ENCODE measurements around the gene SYNRG. TPM values are rescaled to one million over a fixed set of nuclear protein-coding genes. Genes with fewer than 3 reads are reported as not detected.
A peak's percentile ranks its signal among the peaks of the same experiment; 100 is the strongest.

SYNRG gene
- total RNA-seq, 1 experiment from 2014 or later, result 40.5 TPM

GRCh38 chr17:37490022-37490587 is 119.1 kb downstream of the SYNRG start:
- Mint-ChIP-seq H3K4me1 (ENCODE audit: low read depth, unreplicated experiment) (peaks cover 45% of the 10 kb centered on the region), H3K27me3 (ENCODE audit: insufficient read depth, unreplicated experiment) (no peaks in the 10 kb centered on the region), H3K36me3 (ENCODE audit: insufficient read depth, unreplicated experiment) (peaks cover 22% of the 10 kb centered on the region), H3K9me3 (ENCODE audit: unreplicated experiment) (no peaks in the 10 kb centered on the region), H3K27ac (ENCODE audit: unreplicated experiment) (peak overlapping the region; percentile 78), H3K4me3 (ENCODE audit: unreplicated experiment) (peak overlapping the region; percentile 93)
- ChIA-PET CTCF (no interaction called here), POLR2A (interaction anchor here (0.5 to 1.0 kb wide), 7 partner anchors 13 to 290 kb away, joined by 3 to 6 read pairs (median 3); partner anchors contain the start of genes ACACA, SYNRG and TADA2A)
- peak overlapping the region; percentile 65 for H3K4me3 ChIP-seq (ENCODE audit: low read depth, low read length)
- H3K9me3 ChIP-seq, result no peaks in the 10 kb centered on the region
- intact Hi-C loops (cut with micrococcal nuclease; ENCODE audit: unreplicated experiment), result no loop called here
- peaks cover 22% of the 10 kb centered on the region for H3K4me1 ChIP-seq
- BruUV-seq (replicated peaks), result no TSS peak
- no peaks in the 10 kb centered on the region for H3K36me3 ChIP-seq (ENCODE audit: control insufficient read depth, insufficient read depth, low read length)
- peak in 1 of 2 experiments; percentile 51 for TF ChIP-seq CTCF (IDR thresholded peaks at IDR 0.05; ENCODE audit: insufficient read depth in 1 of 2, low read depth in 1 of 2, low read length in 1 of 2, severe bottlenecking in 1 of 2, unreplicated experiment in 1 of 2)
- H3K27me3 ChIP-seq (replicated peaks; ENCODE audit: control insufficient read depth, insufficient read depth, low read length), result no peaks in the 10 kb centered on the region
- DNase-seq, result peak; percentile 76 to 87

- TF ChIP-seq CTCF (IDR thresholded peaks at IDR 0.05; ENCODE audit: insufficient read depth in 1 of 2, low read depth in 1 of 2, low read length in 1 of 2, severe bottlenecking in 1 of 2, unreplicated experiment in 1 of 2), result peak in 1 of 2 experiments; percentile 8
- peaks cover 17% of the 10 kb centered on the region for H3K4me1 ChIP-seq
These were observed 119.8 kb downstream of the SYNRG start, which contains the start of gene DUSP14 for GRCh38 chr17:37489197-37490001. Gene DUSP14, plus strand, starts transcription at chr17:37489891. Its CDS starts 22,382 bp downstream, at chr17:37512273.

GRCh38 chr17:37488607-37489196 is 120.5 kb downstream of the SYNRG start:
- POLR2A ChIA-PET, result interaction anchor here (1.0 kb wide), 2 partner anchors 38 to 121 kb away, joined by 3 to 5 read pairs; partner anchors contain the start of gene SYNRG
- peaks cover 14% of the 10 kb centered on the region for H3K4me1 ChIP-seq
- H3K27ac Mint-ChIP-seq (ENCODE audit: unreplicated experiment), result peak overlapping the region; percentile 84
- TF ChIP-seq CTCF (IDR thresholded peaks at IDR 0.05; ENCODE audit: insufficient read depth in 1 of 2, low read depth in 1 of 2, low read length in 1 of 2, severe bottlenecking in 1 of 2, unreplicated experiment in 1 of 2), result no peak
- intact Hi-C loops (cut with micrococcal nuclease; ENCODE audit: unreplicated experiment), result loop anchor here (1.0 to 5.0 kb wide), 4 partner anchors 12 to 131 kb away; partner anchors contain the start of genes ACACA and TADA2A
- peak overlapping the region; percentile 93 for H3K4me3 Mint-ChIP-seq (ENCODE audit: unreplicated experiment)
- peak; percentile 83 to 88 for DNase-seq
- H3K4me3 ChIP-seq (ENCODE audit: low read depth, low read length), result peak overlapping the region; percentile 63
- peaks cover 36% of the 10 kb centered on the region for H3K4me1 Mint-ChIP-seq (ENCODE audit: low read depth, unreplicated experiment)
- H3K27me3 ChIP-seq (replicated peaks; ENCODE audit: control insufficient read depth, insufficient read depth, low read length), result no peaks in the 10 kb centered on the region
- CTCF ChIA-PET, result interaction anchor here (1.0 to 1.1 kb wide), 2 partner anchors 69 to 115 kb away, joined by 6 read pairs; no protein-coding TSS in a partner anchor
- no peaks in the 10 kb centered on the region for H3K36me3 ChIP-seq (ENCODE audit: control insufficient read depth, insufficient read depth, low read length)
- TSS peak; percentile 80 for BruUV-seq (replicated peaks)
- H3K9me3 ChIP-seq, result no peaks in the 10 kb centered on the region
- H3K36me3 Mint-ChIP-seq (ENCODE audit: insufficient read depth, unreplicated experiment), result peaks cover 16% of the 10 kb centered on the region
- no peaks in the 10 kb centered on the region for H3K9me3 Mint-ChIP-seq (ENCODE audit: unreplicated experiment)
- H3K27me3 Mint-ChIP-seq (ENCODE audit: insufficient read depth, unreplicated experiment), result no peaks in the 10 kb centered on the region

More at GRCh38 chr17:37489197-37490001, 119.8 kb downstream of the SYNRG start, which contains the start of gene DUSP14:
- Histone ChIP-seq H3K9me3 (no peaks in the 10 kb centered on the region), H3K4me3 (ENCODE audit: low read depth, low read length) (peak within 1 kb of the TSS; percentile 65), H3K27me3 (replicated peaks; ENCODE audit: control insufficient read depth, insufficient read depth, low read length) (no peaks in the 10 kb centered on the region), H3K36me3 (ENCODE audit: control insufficient read depth, insufficient read depth, low read length) (no peaks in the 10 kb centered on the region)
- ChIA-PET CTCF (interaction anchor here (1.1 kb wide), 1 partner anchor 70 kb away, joined by 6 read pairs; no protein-coding TSS in a partner anchor), POLR2A (interaction anchor here (0.5 to 1.0 kb wide), 7 partner anchors 13 to 290 kb away, joined by 3 to 6 read pairs (median 3); partner anchors contain the start of genes ACACA, SYNRG and TADA2A)
- H3K27me3 Mint-ChIP-seq (ENCODE audit: insufficient read depth, unreplicated experiment), result no peaks in the 10 kb centered on the region
- intact Hi-C loops (cut with micrococcal nuclease; ENCODE audit: unreplicated experiment), result loop anchor here (1.0 to 5.0 kb wide), 4 partner anchors 13 to 132 kb away; partner anchors contain the start of genes ACACA and TADA2A
- H3K27ac Mint-ChIP-seq (ENCODE audit: unreplicated experiment), result peak within 1 kb of the TSS; percentile 84
- H3K36me3 Mint-ChIP-seq (ENCODE audit: insufficient read depth, unreplicated experiment), result peaks cover 16% of the 10 kb centered on the region
- H3K9me3 Mint-ChIP-seq (ENCODE audit: unreplicated experiment), result no peaks in the 10 kb centered on the region
- peak within 1 kb of the TSS; percentile 93 for H3K4me3 Mint-ChIP-seq (ENCODE audit: unreplicated experiment)
- BruUV-seq (replicated peaks), result no TSS peak
- DNase-seq, result peak; percentile 90 to 94
- peaks cover 38% of the 10 kb centered on the region for H3K4me1 Mint-ChIP-seq (ENCODE audit: low read depth, unreplicated experiment)

All from Caco-2 (cell line).